ENCODE results near the gene SNURF. TPM values are rescaled to one million over a fixed set of nuclear protein-coding genes. Genes with fewer than 3 reads are reported as not detected.

SNURF gene, protein sequence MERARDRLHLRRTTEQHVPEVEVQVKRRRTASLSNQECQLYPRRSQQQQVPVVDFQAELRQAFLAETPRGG
- total RNA-seq, result 9.5 and 9.9 TPM in 2 replicates

DNA sequence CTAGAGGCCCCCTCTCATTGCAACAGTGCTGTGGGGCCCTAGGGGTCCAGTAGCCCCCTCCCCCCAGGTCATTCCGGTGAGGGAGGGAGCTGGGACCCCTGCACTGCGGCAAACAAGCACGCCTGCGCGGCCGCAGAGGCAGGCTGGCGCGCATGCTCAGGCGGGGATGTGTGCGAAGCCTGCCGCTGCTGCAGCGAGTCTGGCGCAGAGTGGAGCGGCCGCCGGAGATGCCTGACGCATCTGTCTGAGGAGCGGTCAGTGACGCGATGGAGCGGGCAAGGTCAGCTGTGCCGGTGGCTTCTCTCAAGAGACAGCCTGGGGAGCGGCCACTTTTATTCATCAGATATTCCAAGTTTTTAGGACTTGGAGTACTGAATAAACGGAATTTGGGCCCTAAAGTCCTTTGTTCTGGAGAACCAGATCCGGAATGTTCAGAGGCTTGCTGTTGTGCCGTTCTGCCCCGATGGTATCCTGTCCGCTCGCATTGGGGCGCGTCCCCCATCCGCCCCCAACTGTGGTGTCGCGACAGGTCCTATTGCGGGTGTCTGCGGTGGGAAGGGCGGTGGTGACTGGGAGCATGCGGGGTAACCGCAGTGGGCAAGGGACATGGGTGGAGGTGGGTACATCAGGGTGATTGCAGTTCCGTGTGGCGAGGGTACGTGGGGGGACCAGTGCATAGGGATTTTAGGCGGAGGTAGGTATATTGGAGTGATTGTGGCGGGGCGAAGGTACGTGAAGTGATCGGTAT is at the start of gene SNURF, which contains the start of gene SNRPN:
TSS of gene SNURF (plus strand) at position 205 of the 748 bp plus-strand sequence. CDS start at position 267, 62 bp downstream.
TSS of gene SNRPN (plus strand) at position 205 of the 748 bp plus-strand sequence. CDS start 19,467 bp downstream, outside the sequence.

Small RNA genes within 50 kb of the gene (small RNA-seq; reads per million reads assigned to genes)
- not detected for gene AC090602.1
- gene AC124312.4, result not detected
- gene AC124312.5, result not detected

Other genes starting within 250 kb of the SNURF start
- gene SNRPN, start within 50 bp of the SNURF start, total RNA-seq, result 93.3 and 106 TPM in 2 replicates